Parathyroid adenoma (tissue), 2 donors: ENCODE measurements around the gene OGN.

Experiments used
- H2AFZ ChIP-seq: fragments of 300-600 bp; sonication (generic); one replicate; pipeline ENCODE4 v1.7.0; 2017; ENCODE audit warnings: antibody characterized with exemption, mild to moderate bottlenecking
- H3K27ac ChIP-seq: fragments of 300-600 bp; sonication (generic); one replicate; pipeline ENCODE4 v1.7.0; 2017
- H3K27me3 ChIP-seq: fragments of 300-600 bp; sonication (generic); one replicate; pipeline ENCODE4 v1.7.0; 2017; ENCODE audit warnings: low read length; ENCODE audit not compliant: control insufficient read depth, insufficient read depth
- H3K36me3 ChIP-seq: fragments of 300-600 bp; sonication (generic); one replicate; pipeline ENCODE4 v1.7.0; 2017; ENCODE audit warnings: low read length; ENCODE audit not compliant: control insufficient read depth, insufficient read depth
- H3K4me1 ChIP-seq: fragments of 300-600 bp; sonication (generic); one replicate; pipeline ENCODE4 v1.7.0; 2017; ENCODE audit warnings: control low read depth
- H3K4me2 ChIP-seq: fragments of 300-600 bp; sonication (generic); one replicate; pipeline ENCODE4 v1.7.0; 2017; ENCODE audit warnings: low read length
- H3K4me3 ChIP-seq: fragments of 300-600 bp; sonication (generic); one replicate; pipeline ENCODE4 v1.7.0; 2017; ENCODE audit warnings: low read depth, low read length
- H3K79me2 ChIP-seq: fragments of 300-600 bp; sonication (generic); one replicate; pipeline ENCODE4 v1.7.0; 2017; ENCODE audit warnings: control low read depth
- H3K9ac ChIP-seq: fragments of 300-600 bp; sonication (generic); one replicate; pipeline ENCODE4 v1.7.0; 2017; ENCODE audit warnings: mild to moderate bottlenecking
- H3K9me3 ChIP-seq: fragments of 300-600 bp; sonication (generic); one replicate; pipeline ENCODE4 v1.7.0; 2017; ENCODE audit warnings: low read length; ENCODE audit not compliant: control insufficient read depth
- TF ChIP-seq, protein P1 (sequence below): fragments of 300-600 bp; sonication (generic); IDR thresholded peaks from one replicate; pipeline ENCODE4 v1.7.0; 2017; ENCODE audit warnings: antibody characterized with exemption, mild to moderate bottlenecking
- donor health status: primary hyperparathyroidism.

OGN gene

DNA sequence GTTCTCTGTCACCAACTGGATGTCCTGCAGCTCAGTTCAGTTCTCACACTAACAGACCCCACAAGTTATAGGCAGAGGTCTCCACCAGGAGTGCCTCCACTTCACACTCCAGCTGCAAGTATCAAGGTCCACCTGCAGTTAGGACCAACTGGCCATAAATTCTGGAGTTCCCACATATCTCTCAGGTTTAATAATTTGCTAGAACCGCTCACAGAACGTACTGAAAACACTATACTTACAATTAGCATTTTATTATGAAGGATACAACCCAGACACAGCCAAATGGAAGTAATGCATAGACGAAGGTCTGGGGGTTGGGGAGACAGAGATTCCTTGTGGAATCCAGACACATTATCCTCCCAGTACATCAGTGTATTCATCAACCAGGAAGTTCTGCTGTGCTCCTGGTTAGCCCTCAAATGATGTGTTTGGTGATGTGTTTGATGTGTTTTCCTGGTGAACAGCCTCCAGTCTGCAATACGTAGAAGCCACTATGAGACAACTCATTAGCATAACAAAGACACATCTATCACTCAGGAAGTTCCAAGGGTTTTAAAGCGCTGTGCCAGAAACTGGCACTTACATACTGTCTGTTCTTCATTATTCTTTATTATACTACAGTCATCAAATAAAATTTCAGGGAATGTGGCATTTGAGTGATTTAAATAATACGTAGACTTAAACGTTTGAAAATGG lies 25.4 kb downstream of the OGN start:
- Histone ChIP-seq H3K4me3 (no peak overlapping the region), H3K9me3 (no peaks in the 10 kb centered on the region), H3K4me1 (no peaks in the 10 kb centered on the region), H2AFZ (no peak overlapping the region), H3K4me2 (no peak overlapping the region), H3K27ac (no peak overlapping the region), H3K9ac (no peak overlapping the region), H3K36me3 (no peaks in the 10 kb centered on the region), H3K79me2 (no peaks in the 10 kb centered on the region), H3K27me3 (no peaks in the 10 kb centered on the region)
- TF ChIP-seq, protein P1, sequence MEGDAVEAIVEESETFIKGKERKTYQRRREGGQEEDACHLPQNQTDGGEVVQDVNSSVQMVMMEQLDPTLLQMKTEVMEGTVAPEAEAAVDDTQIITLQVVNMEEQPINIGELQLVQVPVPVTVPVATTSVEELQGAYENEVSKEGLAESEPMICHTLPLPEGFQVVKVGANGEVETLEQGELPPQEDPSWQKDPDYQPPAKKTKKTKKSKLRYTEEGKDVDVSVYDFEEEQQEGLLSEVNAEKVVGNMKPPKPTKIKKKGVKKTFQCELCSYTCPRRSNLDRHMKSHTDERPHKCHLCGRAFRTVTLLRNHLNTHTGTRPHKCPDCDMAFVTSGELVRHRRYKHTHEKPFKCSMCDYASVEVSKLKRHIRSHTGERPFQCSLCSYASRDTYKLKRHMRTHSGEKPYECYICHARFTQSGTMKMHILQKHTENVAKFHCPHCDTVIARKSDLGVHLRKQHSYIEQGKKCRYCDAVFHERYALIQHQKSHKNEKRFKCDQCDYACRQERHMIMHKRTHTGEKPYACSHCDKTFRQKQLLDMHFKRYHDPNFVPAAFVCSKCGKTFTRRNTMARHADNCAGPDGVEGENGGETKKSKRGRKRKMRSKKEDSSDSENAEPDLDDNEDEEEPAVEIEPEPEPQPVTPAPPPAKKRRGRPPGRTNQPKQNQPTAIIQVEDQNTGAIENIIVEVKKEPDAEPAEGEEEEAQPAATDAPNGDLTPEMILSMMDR: no peak

DNA sequence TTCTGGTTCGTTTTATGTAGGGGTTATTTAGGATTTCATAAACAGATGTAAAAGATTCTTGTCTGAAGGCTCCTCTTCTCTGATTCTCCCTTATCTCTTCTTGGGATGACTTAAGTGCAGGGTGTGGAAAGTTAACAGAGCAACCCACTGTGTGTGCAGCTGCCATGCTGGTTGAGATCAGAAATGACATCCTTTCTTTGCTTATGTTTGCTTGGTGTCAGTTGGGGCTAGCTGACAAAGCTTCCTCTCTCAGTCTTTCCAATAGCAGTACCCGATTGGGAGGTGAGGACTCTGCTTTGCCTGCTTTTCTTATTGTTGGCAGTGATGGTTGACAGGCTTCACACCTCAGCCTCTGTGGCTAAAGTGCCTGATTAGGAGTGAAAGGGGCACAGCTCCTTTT lies 26.5 kb downstream of the OGN start:
- Histone ChIP-seq H3K9ac (no peak overlapping the region), H3K4me1 (no peaks in the 10 kb centered on the region), H3K36me3 (no peaks in the 10 kb centered on the region), H3K79me2 (no peaks in the 10 kb centered on the region), H3K27ac (no peak overlapping the region), H3K9me3 (no peaks in the 10 kb centered on the region), H3K4me3 (no peak overlapping the region), H3K4me2 (no peak overlapping the region), H2AFZ (no peak overlapping the region), H3K27me3 (no peaks in the 10 kb centered on the region)
- TF ChIP-seq, protein P1: no peak

DNA sequence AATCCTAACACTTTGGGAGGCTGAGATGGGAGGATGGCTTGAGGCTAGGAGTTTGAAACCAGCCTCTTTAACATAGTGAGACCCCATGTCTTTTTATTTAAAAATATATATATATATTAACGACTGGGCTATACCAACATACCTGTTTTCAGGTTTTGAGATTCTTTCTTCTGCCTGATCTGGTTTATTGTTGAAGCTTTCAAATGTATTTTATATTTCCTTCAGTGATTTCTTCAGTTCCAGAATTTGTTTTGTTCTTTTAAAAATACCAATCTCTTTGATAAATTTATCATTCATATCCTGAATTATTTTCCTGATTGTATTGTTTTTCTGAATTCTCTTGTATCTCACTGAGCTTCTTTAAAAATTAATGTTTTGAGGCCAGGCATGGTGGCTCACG lies 31.2 kb downstream of the OGN start:
- Histone ChIP-seq H3K4me3 (no peak overlapping the region), H3K9me3 (no peaks in the 10 kb centered on the region), H3K36me3 (no peaks in the 10 kb centered on the region), H3K4me2 (no peak overlapping the region), H3K27ac (no peak overlapping the region), H2AFZ (no peak overlapping the region), H3K4me1 (no peaks in the 10 kb centered on the region), H3K27me3 (no peaks in the 10 kb centered on the region), H3K9ac (no peak overlapping the region), H3K79me2 (no peaks in the 10 kb centered on the region)
- TF ChIP-seq, protein P1: no peak

DNA sequence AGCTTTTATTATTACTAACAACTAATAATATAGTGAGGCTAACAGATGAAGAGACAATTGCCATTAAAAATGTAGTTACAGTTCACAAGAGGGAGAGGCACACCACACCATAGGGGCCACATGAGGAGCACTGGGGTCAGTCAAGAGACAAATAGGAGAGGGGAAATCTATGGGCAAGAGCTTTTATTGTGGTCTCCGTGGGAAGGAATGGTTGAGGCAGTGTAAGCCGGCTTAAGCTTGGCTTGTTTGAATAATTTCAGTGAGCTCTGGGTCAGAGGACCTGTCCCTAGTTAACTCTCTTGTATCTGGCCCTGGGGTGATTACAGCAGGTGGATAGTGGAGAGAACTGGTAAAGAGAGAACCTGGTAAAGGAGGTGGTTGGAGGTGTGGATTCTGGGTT lies 35.3 kb downstream of the OGN start:
- Histone ChIP-seq H3K4me1 (no peaks in the 10 kb centered on the region), H3K27ac (no peak overlapping the region), H3K27me3 (no peaks in the 10 kb centered on the region), H3K36me3 (no peaks in the 10 kb centered on the region), H3K9me3 (no peaks in the 10 kb centered on the region), H2AFZ (no peak overlapping the region), H3K9ac (no peak overlapping the region), H3K4me3 (no peak overlapping the region), H3K79me2 (no peaks in the 10 kb centered on the region), H3K4me2 (no peak overlapping the region)
- TF ChIP-seq, protein P1: no peak

DNA sequence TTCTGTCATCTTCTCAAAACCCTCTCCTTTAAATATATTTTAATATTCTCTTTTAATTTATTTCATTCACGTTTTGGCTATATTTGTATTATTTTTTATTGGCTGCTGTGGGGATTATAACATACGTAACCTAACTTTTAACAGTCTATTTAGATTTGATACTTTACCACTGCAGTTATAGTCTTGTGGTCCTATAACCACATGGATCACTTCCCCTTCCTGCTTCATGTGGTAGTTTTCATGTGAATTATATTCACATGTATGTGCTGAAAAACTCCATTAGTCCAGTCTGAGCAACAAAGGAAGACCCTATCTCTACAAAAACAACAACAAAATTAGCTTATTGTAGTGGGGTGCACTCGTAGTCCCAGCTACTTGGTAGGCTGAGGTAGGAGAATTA lies 44.3 kb downstream of the OGN start:
- Histone ChIP-seq H3K4me3 (no peak overlapping the region), H3K9me3 (no peaks in the 10 kb centered on the region), H3K27ac (no peak overlapping the region), H3K27me3 (no peaks in the 10 kb centered on the region), H3K4me1 (no peaks in the 10 kb centered on the region), H3K79me2 (no peaks in the 10 kb centered on the region), H2AFZ (no peak overlapping the region), H3K9ac (no peak overlapping the region), H3K4me2 (no peak overlapping the region), H3K36me3 (no peaks in the 10 kb centered on the region)
- TF ChIP-seq, protein P1: no peak
